Tibial artery (tissue), 4 donors: ENCODE data around the gene MTG2.

Source experiments
- DNase-seq, 2 donors: peaks; one replicate each; pipeline ENCODE4 v3.0.0-alpha.2; 2019
- H3K27ac ChIP-seq, 2 donors: fragments of 200-600 bp; sonication (generic) in 1 of 2; 1 replicate in 1 of 2; 2 replicates in 1 of 2; pipeline ENCODE4 v1.5.1; 2018 to 2019; ENCODE audit warnings: mild to moderate bottlenecking in 1 of 2
- H3K27me3 ChIP-seq, 2 donors: fragments of 200-600 bp; sonication (generic) in 1 of 2; one replicate each; pipeline versions ENCODE4 v1.5.1 to v1.6.0; 2016 to 2019
- H3K36me3 ChIP-seq, 3 donors: fragments of 200-600 bp; sonication (generic) in 2 of 3; one replicate each; pipeline ENCODE4 v1.5.1; 2016 to 2019; ENCODE audit warnings: mild to moderate bottlenecking in 2 of 3
- H3K4me1 ChIP-seq, 4 donors: fragments of 200-600 bp; sonication (generic) in 2 of 4; 1 replicate in 3 of 4; 2 replicates in 1 of 4; pipeline ENCODE4 v1.5.1; 2016 to 2019
- H3K4me3 ChIP-seq, 2 donors: fragments of 200-600 bp; sonication (generic) in 1 of 2; 1 replicate in 1 of 2; 2 replicates in 1 of 2; pipeline ENCODE4 v1.5.1; 2018 to 2019; ENCODE audit warnings: mild to moderate bottlenecking in 2 of 2
- H3K9me3 ChIP-seq, 3 donors: fragments of 200-600 bp; sonication (generic) in 1 of 3; one replicate each; pipeline ENCODE4 v1.5.1; 2016 to 2019
- intact Hi-C: fragments of 100-400 bp; cut with DNase I; formaldehyde crosslinking; loops from one replicate; pipeline ENCODE4 v1.15.0; 2023; ENCODE audit warnings: low total_unique reads
- TF ChIP-seq, protein P1 (sequence below), 2 experiments: fragments of 200-600 bp in 1 of 2; fragments of 450-650 bp in 1 of 2; IDR thresholded peaks; one replicate each; pipeline ENCODE4 v1.5.1; 2017 to 2019; ENCODE audit warnings: antibody characterized with exemption in 2 of 2, mild to moderate bottlenecking in 1 of 2, moderate library complexity in 1 of 2

MTG2 gene

DNA sequence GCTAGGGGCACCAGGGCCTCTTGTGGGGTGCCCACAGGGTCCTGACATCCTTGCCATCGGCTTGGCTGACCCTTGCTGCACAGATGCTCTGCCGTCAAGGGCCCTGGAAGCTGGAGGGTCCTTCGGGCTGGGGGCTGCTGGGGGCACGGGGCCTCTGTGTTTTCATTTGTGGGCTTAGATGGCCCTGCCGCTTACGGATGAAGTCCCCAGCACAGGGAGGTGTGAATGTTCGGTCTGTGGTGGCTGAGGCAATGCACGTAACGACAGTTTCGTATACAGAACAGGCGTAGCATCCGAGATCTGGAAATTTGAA, 24.8 kb upstream of the MTG2 start:
- intact Hi-C loops = no loop called here

DNA sequence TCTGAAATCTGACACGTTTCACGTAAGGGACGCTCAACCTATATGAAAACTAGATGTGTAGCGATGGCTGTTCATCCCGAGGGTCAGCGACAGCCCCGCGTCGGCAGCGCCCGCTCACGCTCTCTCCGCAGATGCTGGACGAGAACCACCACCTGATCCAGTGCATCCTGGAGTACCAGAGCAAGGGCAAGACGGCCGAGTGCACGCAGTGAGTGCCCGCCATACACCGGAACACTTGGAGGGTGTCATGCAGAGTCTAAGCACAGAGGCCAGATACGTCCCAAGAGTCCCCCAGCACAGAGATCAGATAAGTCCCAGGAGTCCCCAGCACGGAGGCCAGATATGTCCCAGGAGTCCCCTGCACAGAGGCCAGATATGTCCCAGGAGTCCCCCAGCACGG, 24.3 kb upstream of the MTG2 start:
- Histone ChIP-seq H3K4me1 (peaks cover 0 to 15% (median 6%) of the 10 kb centered on the region in 4 donors), H3K4me3 (no peak overlapping the region), H3K36me3 (peaks cover 10 to 66% (median 43%) of the 10 kb centered on the region in 3 donors), H3K27me3 (no peaks in the 10 kb centered on the region), H3K9me3 (no peaks in the 10 kb centered on the region), H3K27ac (no peak overlapping the region)
- TF ChIP-seq, protein P1, sequence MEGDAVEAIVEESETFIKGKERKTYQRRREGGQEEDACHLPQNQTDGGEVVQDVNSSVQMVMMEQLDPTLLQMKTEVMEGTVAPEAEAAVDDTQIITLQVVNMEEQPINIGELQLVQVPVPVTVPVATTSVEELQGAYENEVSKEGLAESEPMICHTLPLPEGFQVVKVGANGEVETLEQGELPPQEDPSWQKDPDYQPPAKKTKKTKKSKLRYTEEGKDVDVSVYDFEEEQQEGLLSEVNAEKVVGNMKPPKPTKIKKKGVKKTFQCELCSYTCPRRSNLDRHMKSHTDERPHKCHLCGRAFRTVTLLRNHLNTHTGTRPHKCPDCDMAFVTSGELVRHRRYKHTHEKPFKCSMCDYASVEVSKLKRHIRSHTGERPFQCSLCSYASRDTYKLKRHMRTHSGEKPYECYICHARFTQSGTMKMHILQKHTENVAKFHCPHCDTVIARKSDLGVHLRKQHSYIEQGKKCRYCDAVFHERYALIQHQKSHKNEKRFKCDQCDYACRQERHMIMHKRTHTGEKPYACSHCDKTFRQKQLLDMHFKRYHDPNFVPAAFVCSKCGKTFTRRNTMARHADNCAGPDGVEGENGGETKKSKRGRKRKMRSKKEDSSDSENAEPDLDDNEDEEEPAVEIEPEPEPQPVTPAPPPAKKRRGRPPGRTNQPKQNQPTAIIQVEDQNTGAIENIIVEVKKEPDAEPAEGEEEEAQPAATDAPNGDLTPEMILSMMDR (IDR thresholded peaks at IDR 0.05) = no peak
- intact Hi-C loops = no loop called here
- DNase-seq = no peak

More for the DNA sequence above, 24.8 kb upstream of the MTG2 start:
- H3K27me3 ChIP-seq = no peaks in the 10 kb centered on the region
- TF ChIP-seq, protein P1 (IDR thresholded peaks at IDR 0.05) = no peak
- DNase-seq = no peak
- H3K4me3 ChIP-seq = no peak overlapping the region
- H3K27ac ChIP-seq = no peak overlapping the region
- H3K36me3 ChIP-seq = peaks cover 6 to 61% (median 38%) of the 10 kb centered on the region in 3 donors
- no peaks in the 10 kb centered on the region for H3K9me3 ChIP-seq
- H3K4me1 ChIP-seq = peaks cover 0 to 15% (median 6%) of the 10 kb centered on the region in 4 donors

DNA sequence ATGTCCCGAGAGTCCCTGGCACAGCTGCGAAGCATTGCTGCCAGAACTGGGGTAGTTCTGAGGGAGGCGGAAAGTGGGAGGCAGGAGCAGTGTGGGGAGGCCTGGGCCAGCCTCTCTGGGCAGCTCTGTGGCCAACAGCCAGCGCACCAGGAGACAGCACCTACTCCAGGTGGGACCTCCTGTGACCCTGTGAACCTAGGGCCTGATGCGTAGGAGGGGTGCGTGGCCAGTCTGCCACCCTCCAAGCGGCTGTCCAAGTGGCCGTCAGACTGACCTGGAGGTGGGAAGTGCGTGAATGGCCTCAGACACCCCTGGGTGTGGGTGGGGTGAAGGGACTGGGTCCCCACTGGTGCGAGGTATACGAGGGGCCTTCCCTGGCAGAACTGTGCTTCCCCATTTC, 23.8 kb upstream of the MTG2 start:
- Histone ChIP-seq H3K4me3 (no peak overlapping the region), H3K4me1 (peaks cover 0 to 15% (median 6%) of the 10 kb centered on the region in 4 donors), H3K27ac (no peak overlapping the region), H3K9me3 (no peaks in the 10 kb centered on the region), H3K36me3 (peaks cover 15 to 71% (median 48%) of the 10 kb centered on the region in 3 donors), H3K27me3 (no peaks in the 10 kb centered on the region)
- DNase-seq = no peak
- TF ChIP-seq, protein P1 (IDR thresholded peaks at IDR 0.05) = no peak
- intact Hi-C loops = no loop called here

DNA sequence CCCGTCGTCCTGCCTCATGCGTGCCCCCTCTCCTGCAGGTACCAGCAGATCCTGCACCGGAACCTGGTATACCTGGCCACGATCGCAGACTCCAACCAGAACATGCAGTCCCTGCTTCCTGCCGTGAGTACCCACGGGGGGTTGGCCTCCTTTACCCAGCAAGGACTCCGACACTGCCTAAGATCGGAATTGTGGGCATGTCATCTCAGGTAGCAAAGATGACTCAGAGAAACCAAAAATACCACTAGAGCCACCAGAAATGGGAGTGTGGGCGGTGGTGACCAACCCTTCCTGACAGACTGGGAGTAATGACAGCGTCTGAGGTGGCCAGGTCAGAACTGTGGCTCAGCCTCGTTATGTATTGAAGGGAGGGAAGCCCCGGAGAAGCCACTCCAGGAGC, 23.0 kb upstream of the MTG2 start:
- H3K36me3 ChIP-seq = peaks cover 23 to 72% (median 49%) of the 10 kb centered on the region in 3 donors
- TF ChIP-seq, protein P1 (IDR thresholded peaks at IDR 0.05) = no peak
- no peak for DNase-seq
- H3K9me3 ChIP-seq = no peaks in the 10 kb centered on the region
- H3K27me3 ChIP-seq = no peaks in the 10 kb centered on the region
- no peak overlapping the region for H3K27ac ChIP-seq
- no peak overlapping the region for H3K4me3 ChIP-seq
- H3K4me1 ChIP-seq = peaks cover 0 to 15% (median 6%) of the 10 kb centered on the region in 4 donors
- intact Hi-C loops = no loop called here

DNA sequence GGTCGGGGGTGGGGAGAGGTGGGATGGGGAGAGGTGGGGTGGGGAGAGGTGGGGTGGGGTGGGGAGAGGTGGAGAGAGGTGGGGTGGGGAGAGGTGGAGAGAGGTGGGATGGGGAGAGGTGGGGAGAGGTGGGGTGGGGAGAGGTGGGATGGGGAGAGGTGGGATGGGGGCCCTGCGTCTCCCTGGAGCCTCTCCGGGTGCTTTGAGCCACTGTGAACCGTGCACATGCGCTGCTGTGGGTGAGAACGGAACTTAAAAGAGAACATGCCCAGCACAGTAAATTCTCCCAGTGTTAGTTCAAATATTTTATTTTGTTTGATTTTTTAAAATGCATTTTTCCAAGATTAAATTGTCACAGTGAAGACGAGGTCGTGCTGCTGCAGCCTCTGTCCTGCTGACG, 22.6 kb upstream of the MTG2 start:
- no peak overlapping the region for H3K4me3 ChIP-seq
- H3K4me1 ChIP-seq = peaks cover 0 to 15% (median 6%) of the 10 kb centered on the region in 4 donors
- H3K27ac ChIP-seq = no peak overlapping the region
- TF ChIP-seq, protein P1 (IDR thresholded peaks at IDR 0.05) = no peak
- H3K27me3 ChIP-seq = no peaks in the 10 kb centered on the region
- no peak for DNase-seq
- no peaks in the 10 kb centered on the region for H3K9me3 ChIP-seq
- intact Hi-C loops = no loop called here
- peaks cover 27 to 74% (median 51%) of the 10 kb centered on the region in 3 donors for H3K36me3 ChIP-seq

DNA sequence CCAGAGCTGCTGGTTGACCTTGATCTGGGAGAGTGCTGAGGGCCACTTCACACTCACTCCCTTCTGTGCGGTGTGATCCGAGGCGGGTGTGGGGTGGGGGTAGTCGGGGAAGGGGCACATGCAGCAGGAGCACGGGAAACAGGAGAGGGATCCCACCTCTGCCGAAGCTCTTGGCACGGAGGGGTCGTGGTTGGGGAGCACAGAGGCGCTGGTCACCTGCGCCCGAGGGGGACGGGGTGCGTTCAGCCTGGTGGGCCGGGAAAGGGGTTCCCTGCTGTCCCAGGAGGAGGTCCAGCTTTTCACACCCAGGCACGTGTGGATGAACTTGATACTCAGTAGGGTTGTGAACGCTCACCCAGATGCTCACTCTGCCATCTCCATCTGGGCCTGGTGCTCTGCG, 22.0 kb upstream of the MTG2 start:
- no peak overlapping the region for H3K4me3 ChIP-seq
- TF ChIP-seq, protein P1 (IDR thresholded peaks at IDR 0.05) = no peak
- no peak overlapping the region for H3K27ac ChIP-seq
- peaks cover 34 to 75% (median 57%) of the 10 kb centered on the region in 3 donors for H3K36me3 ChIP-seq
- intact Hi-C loops = no loop called here
- no peak for DNase-seq
- no peaks in the 10 kb centered on the region for H3K9me3 ChIP-seq
- peaks cover 0 to 12% (median 6%) of the 10 kb centered on the region in 4 donors for H3K4me1 ChIP-seq
- H3K27me3 ChIP-seq = no peaks in the 10 kb centered on the region
